ENCODE results near the gene EIF4B. TPM values are rescaled to one million over a fixed set of nuclear protein-coding genes. Genes with fewer than 3 reads are reported as not detected.

The EIF4B gene
- total RNA-seq, 1 donor from 2014 or later: 473 TPM

DNA sequence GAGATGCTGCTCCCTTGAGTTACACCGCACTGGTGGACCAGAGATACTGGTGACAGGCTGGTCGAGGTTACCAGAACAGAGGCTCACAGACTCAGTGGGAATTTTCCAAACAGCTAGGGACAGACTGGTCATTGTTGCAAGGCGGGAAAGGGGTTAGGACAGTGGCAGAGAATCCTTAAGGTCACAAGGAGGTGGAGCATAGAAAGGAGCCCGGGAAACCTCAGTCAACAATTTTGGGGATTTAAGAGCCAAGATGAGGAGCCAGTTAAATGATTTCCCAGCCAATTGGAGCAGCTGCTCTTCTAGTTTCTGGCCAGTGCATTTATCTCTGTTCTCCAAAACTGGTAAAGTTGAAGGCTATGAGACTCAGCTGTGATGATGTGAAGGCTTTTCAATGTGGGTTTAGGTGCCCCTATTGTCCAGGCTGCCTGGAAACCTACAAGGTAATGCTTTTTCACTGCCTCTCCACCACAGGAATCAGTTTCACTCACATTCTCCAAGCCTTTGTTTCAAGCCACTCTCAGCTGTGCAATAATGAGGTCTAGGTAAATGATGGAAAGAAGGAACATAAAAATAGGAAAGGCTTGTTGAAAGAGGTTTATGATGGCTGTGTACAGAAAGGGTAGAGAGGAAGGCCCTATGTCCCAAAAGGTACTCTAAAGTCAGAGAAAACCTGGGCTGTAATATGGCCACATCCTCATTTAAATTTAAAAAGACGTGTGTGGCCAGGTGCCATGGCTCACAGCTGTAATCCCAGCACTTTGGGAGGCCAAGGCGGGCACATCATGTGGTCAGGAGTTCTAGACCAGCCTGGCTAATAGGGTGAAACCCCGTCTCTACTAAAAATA, 36.6 kb downstream of the EIF4B start:
- H3K4me1 Mint-ChIP-seq (ENCODE audit: low read depth): peaks cover 34% of the 10 kb centered on the region
- peak overlapping the region; percentile 57 for H3K27ac Mint-ChIP-seq
- H3K9me3 Mint-ChIP-seq: no peaks in the 10 kb centered on the region
- H3K36me3 Mint-ChIP-seq (ENCODE audit: low read depth): peaks cover 37% of the 10 kb centered on the region
- intact Hi-C loops (cut with micrococcal nuclease): loop anchor here (10.0 kb wide), 1 partner anchor 412 kb away; the partner anchor contains the start of gene PCBP2
- no peak overlapping the region for H3K4me3 Mint-ChIP-seq
- peaks cover 9% of the 10 kb centered on the region for H3K27me3 Mint-ChIP-seq (ENCODE audit: insufficient read depth)
- no peak for DNase-seq (ENCODE audit: low spot score)

DNA sequence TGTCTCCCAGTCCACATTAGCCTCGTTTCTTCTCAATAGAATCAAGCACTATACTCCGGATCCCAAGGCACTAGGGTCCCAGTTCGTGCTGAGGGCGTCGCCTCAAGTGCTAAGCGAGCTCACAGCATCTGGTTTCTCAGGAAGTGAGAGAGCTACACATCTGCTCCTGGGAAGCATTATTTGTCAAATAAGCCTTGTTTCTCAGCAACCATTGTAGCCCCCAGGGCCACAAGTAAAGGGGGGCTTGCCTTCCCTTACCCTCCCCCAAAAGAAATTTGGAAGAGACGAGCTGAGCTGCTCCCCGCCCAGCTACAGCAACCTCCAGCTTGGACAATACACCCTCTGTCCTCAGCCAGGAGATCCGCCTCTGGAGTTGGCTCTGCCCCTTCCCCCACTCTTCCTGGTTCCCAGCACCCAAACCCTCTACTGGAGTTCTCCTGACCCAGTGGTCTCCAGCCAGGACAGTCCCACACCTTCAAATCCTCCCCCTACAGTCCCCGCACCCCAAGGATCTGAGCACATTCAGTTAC, 37.9 kb downstream of the EIF4B start:
- intact Hi-C loops (cut with micrococcal nuclease): loop anchor here (10.0 kb wide), 1 partner anchor 411 kb away; the partner anchor contains the start of gene PCBP2
- H3K9me3 Mint-ChIP-seq: no peaks in the 10 kb centered on the region
- DNase-seq (ENCODE audit: low spot score): no peak

GRCh38 chr12:53044896-53045695, 38.8 kb downstream of the EIF4B start:
- H3K4me3 Mint-ChIP-seq: peak overlapping the region; percentile 45
- no peak for DNase-seq (ENCODE audit: low spot score)
- H3K27ac Mint-ChIP-seq: no peak overlapping the region
- intact Hi-C loops (cut with micrococcal nuclease): loop anchor here (10.0 kb wide), 1 partner anchor 410 kb away; the partner anchor contains the start of gene PCBP2
- peaks cover 9% of the 10 kb centered on the region for H3K27me3 Mint-ChIP-seq (ENCODE audit: insufficient read depth)
- H3K4me1 Mint-ChIP-seq (ENCODE audit: low read depth): peaks cover 29% of the 10 kb centered on the region
- H3K36me3 Mint-ChIP-seq (ENCODE audit: low read depth): peaks cover 21% of the 10 kb centered on the region
- H3K9me3 Mint-ChIP-seq: no peaks in the 10 kb centered on the region

More for the DNA sequence above, 37.9 kb downstream of the EIF4B start:
- H3K4me1 Mint-ChIP-seq (ENCODE audit: low read depth): peaks cover 27% of the 10 kb centered on the region
- peaks cover 27% of the 10 kb centered on the region for H3K36me3 Mint-ChIP-seq (ENCODE audit: low read depth)
- H3K4me3 Mint-ChIP-seq: no peak overlapping the region
- H3K27me3 Mint-ChIP-seq (ENCODE audit: insufficient read depth): peaks cover 9% of the 10 kb centered on the region
- no peak overlapping the region for H3K27ac Mint-ChIP-seq

GRCh38 chr12:53045696-53046045, 39.4 kb downstream of the EIF4B start:
- H3K4me3 Mint-ChIP-seq: peak overlapping the region; percentile 93
- peaks cover 20% of the 10 kb centered on the region for H3K36me3 Mint-ChIP-seq (ENCODE audit: low read depth)
- no peaks in the 10 kb centered on the region for H3K9me3 Mint-ChIP-seq
- peak overlapping the region; percentile 86 for H3K27ac Mint-ChIP-seq
- H3K4me1 Mint-ChIP-seq (ENCODE audit: low read depth): peaks cover 29% of the 10 kb centered on the region
- DNase-seq (ENCODE audit: low spot score): no peak
- intact Hi-C loops (cut with micrococcal nuclease): loop anchor here (1.0 to 10.0 kb wide), 2 partner anchors 9 to 409 kb away; partner anchors contain the start of gene PCBP2
- peaks cover 9% of the 10 kb centered on the region for H3K27me3 Mint-ChIP-seq (ENCODE audit: insufficient read depth)

- H3K27ac Mint-ChIP-seq: peak overlapping the region; percentile 86
- no peaks in the 10 kb centered on the region for H3K9me3 Mint-ChIP-seq
- peaks cover 17% of the 10 kb centered on the region for H3K36me3 Mint-ChIP-seq (ENCODE audit: low read depth)
- peak overlapping the region; percentile 93 for H3K4me3 Mint-ChIP-seq
- H3K27me3 Mint-ChIP-seq (ENCODE audit: insufficient read depth): peaks cover 9% of the 10 kb centered on the region
- intact Hi-C loops (cut with micrococcal nuclease): loop anchor here (1.0 to 10.0 kb wide), 2 partner anchors 8 to 408 kb away; partner anchors contain the start of gene PCBP2
- DNase-seq (ENCODE audit: low spot score): peak; percentile 42
- peaks cover 34% of the 10 kb centered on the region for H3K4me1 Mint-ChIP-seq (ENCODE audit: low read depth)
Measured at GRCh38 chr12:53046655-53047220, 40.5 kb downstream of the EIF4B start.

DNA sequence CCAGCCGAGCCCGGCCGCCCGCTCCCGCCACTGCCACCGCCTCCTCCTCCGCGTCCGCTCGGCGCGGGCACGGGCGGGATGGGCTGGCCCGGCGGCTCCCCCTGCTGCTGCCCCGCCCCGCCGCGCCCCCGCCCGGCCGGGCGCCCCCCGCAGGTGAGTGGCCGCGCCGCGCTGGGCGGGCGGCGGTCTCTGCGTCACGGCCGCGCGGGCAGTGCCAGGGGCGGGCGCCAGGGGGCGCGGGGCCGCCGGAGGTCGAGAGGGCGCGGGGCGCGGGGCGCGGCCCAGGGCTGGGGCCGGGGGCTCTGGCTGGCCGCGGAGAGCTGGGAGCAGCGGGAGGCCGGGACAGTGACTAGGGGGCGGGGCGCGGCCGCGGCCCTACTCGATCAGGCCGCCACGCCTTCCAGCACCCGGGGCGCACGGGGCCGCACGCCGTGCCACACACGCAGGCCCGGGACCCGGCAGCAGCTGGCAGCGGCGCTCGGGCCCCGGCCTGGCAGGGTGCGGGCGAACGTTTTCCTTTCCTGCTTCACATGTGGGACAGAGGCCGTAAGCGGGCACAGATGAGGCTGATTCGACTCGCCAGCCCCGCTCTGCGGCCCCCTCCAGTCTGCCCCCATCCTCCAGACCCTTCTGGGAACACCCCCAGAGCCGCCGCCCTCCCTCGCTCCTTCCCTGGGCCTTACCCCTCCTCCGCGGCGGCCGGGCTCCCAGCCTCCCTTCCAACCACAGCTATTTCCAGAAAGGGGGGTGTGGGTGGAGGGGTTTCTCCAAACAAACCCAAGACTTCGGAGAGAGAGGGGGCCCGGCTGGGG, 41.2 kb downstream of the EIF4B start:
- intact Hi-C loops (cut with micrococcal nuclease): loop anchor here (10.0 kb wide), 1 partner anchor 407 kb away; the partner anchor contains the start of gene PCBP2
- Mint-ChIP-seq H3K9me3 (no peaks in the 10 kb centered on the region), H3K36me3 (ENCODE audit: low read depth) (peaks cover 11% of the 10 kb centered on the region), H3K4me3 (peak overlapping the region; percentile 47), H3K27me3 (ENCODE audit: insufficient read depth) (peaks cover 9% of the 10 kb centered on the region), H3K27ac (peak overlapping the region; percentile 29), H3K4me1 (ENCODE audit: low read depth) (peaks cover 34% of the 10 kb centered on the region)
- peak; percentile 68 for DNase-seq (ENCODE audit: low spot score)

- Mint-ChIP-seq H3K27ac (peak overlapping the region; percentile 48), H3K4me3 (peak overlapping the region; percentile 47), H3K4me1 (ENCODE audit: low read depth) (peaks cover 34% of the 10 kb centered on the region), H3K36me3 (ENCODE audit: low read depth) (peaks cover 3% of the 10 kb centered on the region), H3K27me3 (ENCODE audit: insufficient read depth) (peaks cover 9% of the 10 kb centered on the region), H3K9me3 (no peaks in the 10 kb centered on the region)
- intact Hi-C loops (cut with micrococcal nuclease): loop anchor here (10.0 kb wide), 1 partner anchor 407 kb away; the partner anchor contains the start of gene PCBP2
- DNase-seq (ENCODE audit: low spot score): no peak
Measured at GRCh38 chr12:53048033-53048779, 42.0 kb downstream of the EIF4B start.

DNA sequence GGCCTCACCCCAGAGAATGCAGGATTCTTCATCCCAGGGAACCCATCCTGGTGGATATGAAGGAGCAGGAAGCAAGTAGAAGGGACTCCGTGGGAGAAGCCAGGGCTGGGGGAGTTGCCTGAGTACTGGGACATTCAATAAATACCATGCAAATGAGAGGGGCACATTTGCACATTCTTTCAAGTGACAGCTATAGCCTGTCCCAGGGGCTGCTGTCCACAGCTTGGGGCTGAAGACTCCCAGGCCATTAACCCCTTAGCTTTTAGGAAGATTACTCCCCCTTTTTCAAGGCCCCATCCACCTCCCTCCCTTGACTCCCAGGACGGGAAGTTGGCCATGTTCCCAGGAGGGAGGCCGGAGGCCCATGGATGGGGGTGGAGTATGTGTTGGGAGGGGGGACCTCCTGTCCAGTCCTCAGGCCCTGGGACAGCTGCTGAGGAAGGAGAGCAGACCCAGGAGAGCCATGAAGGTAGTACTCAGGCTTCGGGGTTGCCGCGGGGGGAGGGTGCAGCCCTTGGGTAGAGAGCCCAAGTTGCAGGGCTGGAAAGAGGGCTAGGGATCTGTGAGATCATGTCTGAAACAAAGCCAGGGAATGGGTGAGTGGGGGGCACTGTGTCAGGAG, 42.6 kb downstream of the EIF4B start:
- no peak for DNase-seq (ENCODE audit: low spot score)
- intact Hi-C loops (cut with micrococcal nuclease): loop anchor here (10.0 kb wide), 1 partner anchor 406 kb away; the partner anchor contains the start of gene PCBP2
- Mint-ChIP-seq H3K27me3 (ENCODE audit: insufficient read depth) (peaks cover 9% of the 10 kb centered on the region), H3K4me3 (no peak overlapping the region), H3K27ac (peak overlapping the region; percentile 48), H3K9me3 (no peaks in the 10 kb centered on the region), H3K4me1 (ENCODE audit: low read depth) (peaks cover 39% of the 10 kb centered on the region), H3K36me3 (ENCODE audit: low read depth) (peaks cover 3% of the 10 kb centered on the region)

- no peaks in the 10 kb centered on the region for H3K9me3 Mint-ChIP-seq
- H3K4me1 Mint-ChIP-seq (ENCODE audit: low read depth): peaks cover 44% of the 10 kb centered on the region
- H3K4me3 Mint-ChIP-seq: no peak within 1 kb of the TSS
- no peak for DNase-seq (ENCODE audit: low spot score)
- peaks cover 9% of the 10 kb centered on the region for H3K27me3 Mint-ChIP-seq (ENCODE audit: insufficient read depth)
- intact Hi-C loops (cut with micrococcal nuclease): loop anchor here (5.0 to 10.0 kb wide), 2 partner anchors 168 to 405 kb away; partner anchors contain the start of gene PCBP2
- H3K36me3 Mint-ChIP-seq (ENCODE audit: low read depth): peaks cover 2% of the 10 kb centered on the region
- H3K27ac Mint-ChIP-seq: peak within 1 kb of the TSS; percentile 5
Measured at GRCh38 chr12:53049571-53050318, 43.5 kb downstream of the EIF4B start, which contains the start of gene TNS2. TSS of gene TNS2 (plus strand) at chr12:53050065. CDS start at chr12:53050186, 121 bp downstream.

DNA sequence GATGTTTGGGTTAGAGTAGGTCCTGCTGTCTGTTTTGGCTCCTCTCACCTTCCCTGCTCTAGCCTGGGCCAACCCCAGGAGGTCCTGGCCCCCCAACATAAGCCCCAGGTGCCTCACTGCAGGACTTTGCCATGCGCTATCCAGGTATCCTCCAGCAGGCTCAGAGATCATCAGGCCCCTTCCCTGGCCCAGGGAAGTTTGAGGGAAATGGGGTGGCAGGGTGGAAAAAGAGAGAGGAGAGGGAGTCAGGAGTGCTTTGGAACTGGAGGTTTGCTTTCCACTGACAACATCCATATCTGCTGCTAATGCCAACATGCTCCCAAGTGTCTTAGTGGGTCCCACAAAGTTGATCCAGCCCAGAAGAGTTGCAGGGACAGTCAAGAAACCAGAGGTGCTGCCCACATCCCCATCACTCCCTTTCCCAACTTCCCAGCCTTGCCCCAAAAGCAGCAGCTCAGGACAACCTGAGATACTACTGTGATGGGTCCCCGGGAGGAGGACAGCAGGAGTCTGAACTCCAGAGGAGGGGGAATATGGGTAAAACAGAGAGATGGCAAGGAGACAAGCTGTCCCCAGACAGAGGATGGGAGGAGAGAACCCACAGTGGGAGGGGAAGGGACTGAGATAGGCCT, 44.3 kb downstream of the EIF4B start:
- peak overlapping the region; percentile 5 for H3K27ac Mint-ChIP-seq
- no peaks in the 10 kb centered on the region for H3K36me3 Mint-ChIP-seq (ENCODE audit: low read depth)
- H3K27me3 Mint-ChIP-seq (ENCODE audit: insufficient read depth): peaks cover 4% of the 10 kb centered on the region
- no peak overlapping the region for H3K4me3 Mint-ChIP-seq
- intact Hi-C loops (cut with micrococcal nuclease): loop anchor here (5.0 kb wide), 1 partner anchor 167 kb away; no protein-coding TSS in a partner anchor
- no peaks in the 10 kb centered on the region for H3K9me3 Mint-ChIP-seq
- DNase-seq (ENCODE audit: low spot score): no peak
- H3K4me1 Mint-ChIP-seq (ENCODE audit: low read depth): peaks cover 40% of the 10 kb centered on the region

Measured in activated T-helper 1 cell treated with anti-CD3 and anti-CD28 coated beads, Interleukin-12 subunit alpha, Interleukin-12 subunit beta, Interleukin-2, Interleukin-4 antibody, amounts not matched to agents 30 ng/mL and 10 ng/mL and 1 ng/mL, durations not matched to agents 14 hours and 24 hours and 36 hours (primary cell).